Right lobe of liver (tissue), 4 donors: ENCODE results near the gene ARMH3.

Experiments
- POLR2A ChIP-seq: fragments of 450-650 bp; IDR thresholded peaks from one replicate; pipeline ENCODE4 v1.6.1; 2017; ENCODE audit warnings: antibody characterized with exemption, mild to moderate bottlenecking
- TF ChIP-seq, protein P1 (sequence below), 4 donors: fragments of 200-600 bp in 3 of 4; fragments of 450-650 bp in 1 of 4; IDR thresholded peaks; one replicate each; pipeline versions ENCODE4 v1.5.1 to v1.8.0; 2016 to 2022; ENCODE audit warnings: antibody characterized with exemption in 4 of 4, mild to moderate bottlenecking in 2 of 4
- donor health status: DM: no; HTN: no; CAD: no.
- donor health status: DM: no; HTN: no; CAD: no.
- donor health status: DM: no; HTN: yes; CAD: no.

DNA sequence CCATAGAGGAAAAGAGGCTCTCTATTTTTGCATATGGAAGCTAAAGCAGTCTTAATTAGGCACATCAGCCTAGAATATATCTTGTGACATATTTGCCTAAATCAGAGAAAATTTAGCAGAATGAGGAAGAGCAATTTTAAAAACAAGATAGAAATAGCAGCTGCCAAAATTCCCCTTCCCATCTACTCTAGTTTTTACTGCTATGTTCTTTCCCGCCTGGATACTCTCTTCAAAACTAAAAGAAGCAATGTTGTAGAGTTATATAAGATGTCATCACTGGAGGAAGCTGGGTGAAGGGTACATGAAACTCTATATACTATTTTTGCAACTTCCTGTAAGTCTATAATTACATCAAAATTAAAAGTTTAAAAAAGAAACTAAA, 87.0 kb downstream of the ARMH3 start:
- TF ChIP-seq, protein P1, sequence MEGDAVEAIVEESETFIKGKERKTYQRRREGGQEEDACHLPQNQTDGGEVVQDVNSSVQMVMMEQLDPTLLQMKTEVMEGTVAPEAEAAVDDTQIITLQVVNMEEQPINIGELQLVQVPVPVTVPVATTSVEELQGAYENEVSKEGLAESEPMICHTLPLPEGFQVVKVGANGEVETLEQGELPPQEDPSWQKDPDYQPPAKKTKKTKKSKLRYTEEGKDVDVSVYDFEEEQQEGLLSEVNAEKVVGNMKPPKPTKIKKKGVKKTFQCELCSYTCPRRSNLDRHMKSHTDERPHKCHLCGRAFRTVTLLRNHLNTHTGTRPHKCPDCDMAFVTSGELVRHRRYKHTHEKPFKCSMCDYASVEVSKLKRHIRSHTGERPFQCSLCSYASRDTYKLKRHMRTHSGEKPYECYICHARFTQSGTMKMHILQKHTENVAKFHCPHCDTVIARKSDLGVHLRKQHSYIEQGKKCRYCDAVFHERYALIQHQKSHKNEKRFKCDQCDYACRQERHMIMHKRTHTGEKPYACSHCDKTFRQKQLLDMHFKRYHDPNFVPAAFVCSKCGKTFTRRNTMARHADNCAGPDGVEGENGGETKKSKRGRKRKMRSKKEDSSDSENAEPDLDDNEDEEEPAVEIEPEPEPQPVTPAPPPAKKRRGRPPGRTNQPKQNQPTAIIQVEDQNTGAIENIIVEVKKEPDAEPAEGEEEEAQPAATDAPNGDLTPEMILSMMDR (IDR thresholded peaks at IDR 0.05): no peak
- TF ChIP-seq POLR2A: no peak
